Kidney tubule cell (primary cell): Measurements from ENCODE around the gene PPARG.
"Not testable (repeated sequence)": the region's sequence is repeated elsewhere in the genome, so short reads cannot be mapped to it uniquely, and the experiment has no call there.

Experiments used
- DNase-seq: peaks from one replicate; pipeline ENCODE4 v3.0.0-alpha.2; 2018; ENCODE audit warnings: low spot score

The PPARG gene

GRCh38 chr3:12464181-12464580 lies 175.3 kb downstream of the PPARG start:
- no peak for DNase-seq

- DNase-seq, result peak; percentile 64
These were observed 176.4 kb downstream of the PPARG start for GRCh38 chr3:12465151-12465835.

GRCh38 chr3:12465836-12466225 lies 177.0 kb downstream of the PPARG start:
- DNase-seq, result peak; percentile 33

GRCh38 chr3:12467746-12468145 lies 178.9 kb downstream of the PPARG start:
- no peak for DNase-seq

- no peak for DNase-seq
These were observed 179.4 kb downstream of the PPARG start for GRCh38 chr3:12468276-12468675.

- DNase-seq, result no peak
These were observed 179.9 kb downstream of the PPARG start for GRCh38 chr3:12468757-12469156.

GRCh38 chr3:12469222-12469621 lies 180.4 kb downstream of the PPARG start:
- not testable (repeated sequence) for DNase-seq

- DNase-seq, result peak; percentile 86
These were observed 181.2 kb downstream of the PPARG start for GRCh38 chr3:12470111-12470510.

GRCh38 chr3:12470680-12471079 lies 181.8 kb downstream of the PPARG start:
- DNase-seq, result no peak

- peak; percentile 76 for DNase-seq
These were observed 182.4 kb downstream of the PPARG start for GRCh38 chr3:12471241-12471640.

GRCh38 chr3:12472000-12472610 lies 183.2 kb downstream of the PPARG start:
- DNase-seq, result no peak

- DNase-seq, result no peak
These were observed 183.9 kb downstream of the PPARG start for GRCh38 chr3:12472796-12473195.

GRCh38 chr3:12473511-12473910 lies 184.6 kb downstream of the PPARG start:
- DNase-seq, result no peak

- peak; percentile 42 for DNase-seq
These were observed 187.5 kb downstream of the PPARG start for GRCh38 chr3:12476238-12476897.

- no peak for DNase-seq
These were observed 188.4 kb downstream of the PPARG start for GRCh38 chr3:12477256-12477655.

GRCh38 chr3:12478326-12478725 lies 189.5 kb downstream of the PPARG start:
- no peak for DNase-seq

GRCh38 chr3:12479198-12479597 lies 190.3 kb downstream of the PPARG start:
- not testable (repeated sequence) for DNase-seq

- DNase-seq, result peak; percentile 53
These were observed 191.1 kb downstream of the PPARG start for GRCh38 chr3:12479919-12480427.

GRCh38 chr3:12483410-12483809 lies 194.5 kb downstream of the PPARG start:
- peak; percentile 65 for DNase-seq

- DNase-seq, result no peak
These were observed 195.0 kb downstream of the PPARG start for GRCh38 chr3:12483872-12484197.
